Spleen (tissue), 7 donors: ENCODE data around the gene ARHGAP6.

Source experiments
- CTCF ChIP-seq, 11 experiments: fragments of 200-600 bp in 7 of 11; fragments of 450-650 bp in 4 of 11; sonication (generic) in 4 of 11; IDR thresholded peaks in 8 of 11; conservative IDR thresholded peaks in 3 of 11; 1 replicate in 7 of 11; 2 replicates in 4 of 11; pipeline versions ENCODE4 v1.4.0 to v1.8.0; 2016 to 2021; ENCODE audit warnings: antibody characterized with exemption in 11 of 11, inconsistent platforms in 4 of 11, mild to moderate bottlenecking in 1 of 11
- POLR2A ChIP-seq, 3 donors: fragments of 450-650 bp; IDR thresholded peaks; one replicate each; pipeline ENCODE4 v1.5.1; 2017; ENCODE audit warnings: antibody characterized with exemption in 3 of 3, mild to moderate bottlenecking in 1 of 3
- donor health status: DM: no; HTN: no; CAD: no; lungs with moderate emphysema.
- donor health status: DM: no; HTN: no; CAD: no.
- donor health status: DM: no; HTN: no; CAD: no.

- no peak for TF ChIP-seq CTCF (IDR thresholded peaks at IDR 0.05 in 8 of 11, conservative IDR thresholded peaks at IDR 0.05 in 3 of 11)
- TF ChIP-seq POLR2A (IDR thresholded peaks at IDR 0.05) = no peak
Observed at GRCh38 chrX:11499076-11500044, 166.4 kb downstream of the ARHGAP6 start.
